PFSK-1 (cell line): ENCODE data around the gene DNAJC5.

Experiments
- FOXP2 ChIP-seq: optimal IDR thresholded peaks from 2 replicates; pipeline ENCODE3; 2011; ENCODE audit warnings: borderline replicate concordance, control low read depth, inconsistent platforms; ENCODE audit not compliant: insufficient read depth; ENCODE audit errors: extremely low read length, extremely low read depth
- POLR2AphosphoS5 ChIP-seq: IDR thresholded peaks from 2 replicates; pipeline ENCODE4 v1.6.1; 2012; ENCODE audit warnings: low read depth, mild to moderate bottlenecking, control low read depth, low read length, moderate library complexity
- SIN3A ChIP-seq: IDR thresholded peaks from 2 replicates; pipeline ENCODE4 v1.6.1; 2012; ENCODE audit warnings: mild to moderate bottlenecking, low read length, moderate library complexity, borderline replicate concordance; ENCODE audit not compliant: insufficient read depth
- TAF1 ChIP-seq: IDR thresholded peaks from 2 replicates; pipeline ENCODE4 v1.6.1; 2012; ENCODE audit warnings: low read length, control low read depth, borderline replicate concordance; ENCODE audit not compliant: insufficient read depth
- TF ChIP-seq, protein P1 (sequence below), 2 experiments: IDR thresholded peaks; 2 replicates each; pipeline versions ENCODE4 v1.6.1 to v1.8.0; 2011 to 2012; ENCODE audit warnings: low read depth in 2 of 2, low read length in 2 of 2, control low read depth in 1 of 2, inconsistent platforms in 1 of 2, mild to moderate bottlenecking in 1 of 2, moderate library complexity in 1 of 2; ENCODE audit not compliant: insufficient read depth in 1 of 2

Gene DNAJC5

GRCh38 chr20:63952210-63952535 is 57.2 kb downstream of the DNAJC5 start:
- TF ChIP-seq SIN3A = no peak
- no peak for TF ChIP-seq POLR2AphosphoS5
- TF ChIP-seq FOXP2 = no peak
- TF ChIP-seq TAF1 = no peak
- TF ChIP-seq, protein P1, sequence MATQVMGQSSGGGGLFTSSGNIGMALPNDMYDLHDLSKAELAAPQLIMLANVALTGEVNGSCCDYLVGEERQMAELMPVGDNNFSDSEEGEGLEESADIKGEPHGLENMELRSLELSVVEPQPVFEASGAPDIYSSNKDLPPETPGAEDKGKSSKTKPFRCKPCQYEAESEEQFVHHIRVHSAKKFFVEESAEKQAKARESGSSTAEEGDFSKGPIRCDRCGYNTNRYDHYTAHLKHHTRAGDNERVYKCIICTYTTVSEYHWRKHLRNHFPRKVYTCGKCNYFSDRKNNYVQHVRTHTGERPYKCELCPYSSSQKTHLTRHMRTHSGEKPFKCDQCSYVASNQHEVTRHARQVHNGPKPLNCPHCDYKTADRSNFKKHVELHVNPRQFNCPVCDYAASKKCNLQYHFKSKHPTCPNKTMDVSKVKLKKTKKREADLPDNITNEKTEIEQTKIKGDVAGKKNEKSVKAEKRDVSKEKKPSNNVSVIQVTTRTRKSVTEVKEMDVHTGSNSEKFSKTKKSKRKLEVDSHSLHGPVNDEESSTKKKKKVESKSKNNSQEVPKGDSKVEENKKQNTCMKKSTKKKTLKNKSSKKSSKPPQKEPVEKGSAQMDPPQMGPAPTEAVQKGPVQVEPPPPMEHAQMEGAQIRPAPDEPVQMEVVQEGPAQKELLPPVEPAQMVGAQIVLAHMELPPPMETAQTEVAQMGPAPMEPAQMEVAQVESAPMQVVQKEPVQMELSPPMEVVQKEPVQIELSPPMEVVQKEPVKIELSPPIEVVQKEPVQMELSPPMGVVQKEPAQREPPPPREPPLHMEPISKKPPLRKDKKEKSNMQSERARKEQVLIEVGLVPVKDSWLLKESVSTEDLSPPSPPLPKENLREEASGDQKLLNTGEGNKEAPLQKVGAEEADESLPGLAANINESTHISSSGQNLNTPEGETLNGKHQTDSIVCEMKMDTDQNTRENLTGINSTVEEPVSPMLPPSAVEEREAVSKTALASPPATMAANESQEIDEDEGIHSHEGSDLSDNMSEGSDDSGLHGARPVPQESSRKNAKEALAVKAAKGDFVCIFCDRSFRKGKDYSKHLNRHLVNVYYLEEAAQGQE (IDR thresholded peaks at IDR 0.05; ENCODE audit: insufficient read depth in 1 of 2, low read depth in 2 of 2, low read length in 2 of 2) = no peak

DNA sequence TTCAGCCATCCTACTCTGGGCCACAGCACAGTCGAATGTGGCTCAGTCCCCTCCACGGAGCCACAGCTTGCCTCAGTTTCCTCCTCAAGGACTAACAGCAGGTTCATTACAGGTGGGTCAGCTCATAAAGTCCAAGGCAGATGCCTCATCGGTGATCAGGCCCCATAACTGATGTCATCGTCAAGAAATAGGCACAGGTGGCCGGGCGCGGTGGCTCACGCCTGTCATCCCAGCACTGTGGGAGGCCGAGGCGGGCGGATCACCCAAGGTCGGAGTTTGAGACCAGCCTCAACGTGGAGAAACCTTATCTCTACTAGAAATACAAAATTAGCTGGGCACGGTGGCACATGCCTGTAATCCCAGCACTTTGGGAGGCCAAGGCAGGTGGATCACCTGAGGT is 57.8 kb downstream of the DNAJC5 start:
- TF ChIP-seq SIN3A (no peak), POLR2AphosphoS5 (no peak), FOXP2 (no peak), TAF1 (no peak)
- TF ChIP-seq, protein P1 (IDR thresholded peaks at IDR 0.05; ENCODE audit: insufficient read depth in 1 of 2, low read depth in 2 of 2, low read length in 2 of 2) = no peak

GRCh38 chr20:63953764-63954429 is 59.0 kb downstream of the DNAJC5 start:
- no peak for TF ChIP-seq FOXP2
- TF ChIP-seq TAF1 = no peak
- TF ChIP-seq, protein P1 (IDR thresholded peaks at IDR 0.05; ENCODE audit: insufficient read depth in 1 of 2, low read depth in 2 of 2, low read length in 2 of 2) = no peak
- TF ChIP-seq POLR2AphosphoS5 = no peak
- TF ChIP-seq SIN3A = no peak

- TF ChIP-seq FOXP2 (no peak), TAF1 (no peak), POLR2AphosphoS5 (no peak), SIN3A (no peak)
- TF ChIP-seq, protein P1 (IDR thresholded peaks at IDR 0.05; ENCODE audit: insufficient read depth in 1 of 2, low read depth in 2 of 2, low read length in 2 of 2) = no peak
Measured at GRCh38 chr20:63955281-63955826, 60.4 kb downstream of the DNAJC5 start.
